Measurements from ENCODE around the gene CCDC92B. TPM values are rescaled to one million over a fixed set of nuclear protein-coding genes. Genes with fewer than 3 reads are reported as not detected.
"Not testable (repeated sequence)": the region's sequence is repeated elsewhere in the genome, so short reads cannot be mapped to it uniquely, and the experiment has no call there.

The CCDC92B gene
- total RNA-seq, 1 donor from 2014 or later, result not detected

- no peak for DNase-seq (ENCODE audit: extremely low read depth, low read depth, low spot score)
Measured at GRCh38 chr17:2704890-2705248, 44.6 kb downstream of the CCDC92B start.

- no peak for DNase-seq (ENCODE audit: extremely low read depth, low read depth, low spot score)
Measured at GRCh38 chr17:2704031-2704889, 45.2 kb downstream of the CCDC92B start.

DNA sequence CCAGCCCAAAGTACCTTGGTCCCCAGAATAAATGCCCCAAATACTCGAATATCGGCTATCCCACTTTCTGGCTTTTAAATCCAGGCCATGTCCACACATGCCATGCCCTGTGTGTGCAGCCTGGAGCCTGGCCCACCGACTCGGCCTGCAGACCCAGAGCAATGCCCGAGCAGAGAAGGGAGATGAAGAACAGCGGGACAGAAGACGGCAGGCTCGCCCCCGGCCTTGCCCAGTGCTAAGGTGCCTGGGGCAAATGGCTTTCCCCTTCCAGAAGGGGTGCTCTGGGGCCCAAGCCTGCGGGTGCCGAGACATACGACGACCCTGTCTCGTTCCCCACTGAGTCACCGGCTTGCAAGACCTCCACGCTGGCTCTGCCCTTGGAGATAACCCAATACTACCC is 45.8 kb downstream of the CCDC92B start:
- no peak for DNase-seq (ENCODE audit: extremely low read depth, low read depth, low spot score)

- DNase-seq (ENCODE audit: extremely low read depth, low read depth, low spot score), result no peak
Measured at GRCh38 chr17:2703181-2703580, 46.3 kb downstream of the CCDC92B start.

DNA sequence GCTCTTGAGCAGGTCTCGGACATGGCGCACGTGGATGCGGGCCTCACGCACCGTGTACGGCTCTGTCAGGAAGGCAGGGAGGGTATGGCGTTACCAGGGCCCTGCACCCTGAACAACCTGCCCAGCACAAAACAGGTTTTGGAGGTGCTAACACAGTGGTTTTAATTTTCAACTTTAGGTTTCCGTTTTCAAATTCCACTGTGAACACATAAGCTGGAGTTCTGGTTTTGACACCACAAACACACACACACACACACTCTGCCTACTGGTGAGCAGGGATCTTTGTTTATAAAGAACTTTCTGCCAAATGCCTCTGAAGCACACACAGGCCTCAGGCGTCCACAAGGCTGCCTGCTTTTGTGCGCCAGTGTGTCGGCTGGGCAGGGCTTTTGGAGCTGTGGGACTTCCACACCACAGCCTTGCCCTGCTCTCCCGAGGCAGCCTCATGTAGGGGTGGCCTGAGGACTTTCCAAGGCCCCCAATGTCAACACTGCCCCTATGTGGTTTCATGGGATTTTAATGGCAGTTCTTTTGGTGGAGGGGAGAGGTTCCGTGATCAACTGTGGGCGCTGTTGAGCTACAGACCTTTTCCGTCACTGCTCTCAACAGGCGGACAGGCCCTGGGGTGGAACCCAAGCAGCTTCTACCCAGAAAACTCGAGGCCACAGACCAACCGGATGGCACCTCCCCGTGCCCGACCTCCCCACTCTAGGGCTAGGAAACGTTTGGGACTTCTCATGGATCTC is 47.3 kb downstream of the CCDC92B start:
- no peak for DNase-seq (ENCODE audit: extremely low read depth, low read depth, low spot score)

DNA sequence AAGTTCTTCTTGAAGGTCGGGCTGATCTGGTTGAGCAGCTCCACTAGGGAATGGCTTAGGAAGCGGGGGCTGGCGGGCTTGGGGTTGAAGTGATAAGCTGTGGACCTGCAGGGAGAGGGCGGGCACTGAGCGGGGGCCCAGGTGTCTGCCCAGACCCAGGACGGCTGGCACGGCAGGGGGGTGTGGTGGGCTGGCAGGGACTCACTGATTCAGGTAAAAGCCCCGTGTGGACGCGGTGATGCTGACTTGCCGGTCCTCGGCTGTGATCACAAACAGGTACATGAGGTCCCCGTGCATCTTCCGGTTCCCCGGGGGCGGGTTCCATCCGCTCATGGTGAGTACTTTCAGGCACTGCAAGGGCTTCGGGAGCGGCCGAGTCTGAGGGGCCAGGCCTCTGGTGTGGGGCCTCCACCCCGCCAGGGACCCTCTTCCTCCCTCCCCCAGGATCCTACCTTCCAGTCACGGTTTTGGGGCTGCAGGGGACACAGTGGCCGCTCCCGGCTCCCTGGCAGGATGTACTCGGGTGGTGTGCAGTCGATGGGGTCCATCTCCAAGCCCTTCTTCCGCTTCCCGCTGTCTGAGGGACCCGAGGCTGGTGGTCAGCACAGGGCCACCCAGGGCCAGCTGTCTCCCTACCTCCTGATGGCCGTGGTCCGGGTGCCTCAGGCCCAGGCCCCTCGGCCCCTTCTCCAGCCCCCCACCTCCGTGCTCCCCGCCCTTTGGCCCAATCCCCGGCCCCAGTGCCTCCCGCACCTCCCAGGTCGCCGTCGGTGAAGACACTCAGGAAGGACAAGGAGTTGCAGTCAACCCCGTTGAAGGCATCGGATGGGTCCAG is 48.1 kb downstream of the CCDC92B start:
- no peak for DNase-seq (ENCODE audit: extremely low read depth, low read depth, low spot score)

GRCh38 chr17:2700491-2701141 is 48.8 kb downstream of the CCDC92B start:
- no peak for DNase-seq (ENCODE audit: extremely low read depth, low read depth, low spot score)

- no peak for DNase-seq (ENCODE audit: extremely low read depth, low read depth, low spot score)
Measured at GRCh38 chr17:2700030-2700490, 49.4 kb downstream of the CCDC92B start.

GRCh38 chr17:2699216-2699805 is 50.1 kb downstream of the CCDC92B start:
- DNase-seq (ENCODE audit: extremely low read depth, low read depth, low spot score), result not testable (repeated sequence)

DNA sequence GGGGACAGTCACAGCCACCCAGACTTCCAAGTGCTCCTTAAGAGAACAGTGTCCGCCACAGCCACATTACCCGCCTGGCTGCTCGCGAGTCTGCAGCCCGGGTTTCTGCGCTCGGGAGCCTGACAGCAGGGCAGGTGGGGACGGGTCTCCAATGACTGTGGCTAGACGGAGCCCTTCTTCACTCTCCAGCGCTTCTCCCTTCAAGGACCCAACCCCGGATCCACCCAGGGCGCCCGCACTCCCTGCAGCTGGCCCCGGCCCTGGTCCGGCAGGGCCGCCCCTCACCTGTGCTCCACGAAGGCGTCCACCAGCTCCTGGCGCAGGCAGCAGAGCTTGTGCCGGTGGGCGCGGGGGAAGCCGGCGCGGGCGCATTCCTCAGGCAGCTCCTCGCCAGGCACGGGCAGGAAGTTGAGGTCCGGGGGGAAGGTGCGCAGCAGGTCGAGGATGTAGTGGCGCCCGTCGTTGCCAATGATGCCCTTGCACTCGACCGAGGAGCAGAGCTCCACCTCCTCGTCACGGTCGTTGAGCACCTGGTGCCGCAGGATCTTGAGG is 51.8 kb downstream of the CCDC92B start:
- DNase-seq (ENCODE audit: extremely low read depth, low read depth, low spot score), result no peak

- DNase-seq (ENCODE audit: extremely low read depth, low read depth, low spot score), result no peak
Measured at GRCh38 chr17:2695961-2696760, 53.3 kb downstream of the CCDC92B start.

- no peak for DNase-seq (ENCODE audit: extremely low read depth, low read depth, low spot score)
Measured at GRCh38 chr17:2695243-2695960, 54.0 kb downstream of the CCDC92B start.

- no peak for DNase-seq (ENCODE audit: extremely low read depth, low read depth, low spot score)
Measured at GRCh38 chr17:2694381-2695242, 54.8 kb downstream of the CCDC92B start.

DNA sequence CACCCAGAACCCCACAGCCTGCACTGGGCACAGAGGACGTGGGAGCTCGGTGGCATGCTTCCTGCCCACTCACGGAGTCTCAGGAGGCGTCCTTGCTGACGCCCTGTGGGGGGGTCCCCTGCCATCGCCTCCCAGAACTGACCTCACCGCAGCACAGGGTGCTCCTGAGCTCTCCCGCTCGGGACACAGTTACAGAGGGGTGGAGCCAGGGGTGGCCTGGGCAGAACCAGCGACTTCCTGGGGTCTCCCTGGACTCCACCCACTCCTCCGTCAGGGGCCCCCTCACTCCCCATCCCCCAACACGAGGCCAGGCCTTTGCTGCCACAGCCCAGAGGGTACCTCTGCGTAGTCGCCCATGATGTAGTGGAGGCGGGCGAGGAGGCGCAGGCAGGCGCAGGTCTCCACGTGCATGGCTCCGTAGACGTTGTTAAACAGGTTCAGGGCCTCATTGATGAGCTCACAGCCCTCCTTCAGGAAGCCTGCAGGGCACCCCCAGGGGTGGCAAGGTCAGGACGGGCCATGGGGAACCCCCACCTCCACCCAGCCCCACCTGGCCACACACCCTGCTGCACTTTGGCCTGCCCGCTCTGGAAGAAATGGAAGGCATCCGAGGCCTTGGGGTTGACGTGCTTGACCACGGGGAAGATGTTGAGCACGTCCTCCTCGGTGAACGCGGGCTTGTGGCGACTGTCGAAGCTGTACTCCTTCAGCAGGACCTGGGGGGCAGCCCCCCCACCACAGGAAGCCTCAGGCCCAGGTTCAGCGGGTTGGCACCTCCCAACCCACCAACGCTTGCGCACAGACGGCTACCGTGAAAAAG is 55.7 kb downstream of the CCDC92B start:
- DNase-seq (ENCODE audit: extremely low read depth, low read depth, low spot score), result no peak

- no peak for DNase-seq (ENCODE audit: extremely low read depth, low read depth, low spot score)
Measured at GRCh38 chr17:2692781-2693135, 56.7 kb downstream of the CCDC92B start.

GRCh38 chr17:2691965-2692780 is 57.3 kb downstream of the CCDC92B start:
- no peak for DNase-seq (ENCODE audit: extremely low read depth, low read depth, low spot score)

All from glomerular endothelial cell (primary cell).